A673 (cell line): Measurements from ENCODE around the gene PTK7. TPM values are rescaled to one million over a fixed set of nuclear protein-coding genes. Genes with fewer than 3 reads are reported as not detected.
"Not testable (repeated sequence)": the region's sequence is repeated elsewhere in the genome, so short reads cannot be mapped to it uniquely, and the experiment has no call there.

Experiments
- BruUV-seq: library from RNA; stranded (reverse); fragments of 400-500 nt; replicated peaks from 2 replicates; lab custom pipeline; 2021; lab: Mats Ljungman, UMichigan
- CTCF ChIA-PET: fragments of 300-600 bp; sonication (Branson Sonifier 250); formaldehyde crosslinking; loops from one replicate; lab custom pipeline; 2022; ENCODE audit warnings: antibody characterized with exemption; lab: Charles Lee
- POLR2A ChIA-PET: fragments of 300-600 bp; sonication (Branson Sonifier 250); formaldehyde crosslinking; loops from one replicate; lab custom pipeline; 2022; ENCODE audit warnings: antibody characterized with exemption; ENCODE audit not compliant: low non-redundant PET; lab: Charles Lee
- DNase-seq: peaks from one replicate; pipeline ENCODE4 v3.0.0-alpha.2; 2015; ENCODE audit warnings: low spot score
- H3K27ac ChIP-seq: fragments of 200-600 bp; sonication (generic); 2 replicates; pipeline ENCODE4 v1.5.1; 2016; ENCODE audit warnings: mixed run types, low read depth, mild to moderate bottlenecking, mixed read lengths, antibody characterized with exemption, low read length; ENCODE audit not compliant: poor library complexity, severe bottlenecking
- H3K27me3 ChIP-seq: fragments of 200-600 bp; sonication (generic); replicated peaks from 2 replicates; pipeline ENCODE4 v1.6.1; 2017; ENCODE audit warnings: mixed run types, low read depth, mild to moderate bottlenecking, mixed read lengths, antibody characterized with exemption, low read length; ENCODE audit not compliant: insufficient read depth, poor library complexity
- H3K36me3 ChIP-seq: fragments of 200-600 bp; sonication (generic); 2 replicates; pipeline ENCODE4 v1.6.1; 2016; ENCODE audit warnings: mixed run types, mild to moderate bottlenecking, mixed read lengths, antibody characterized with exemption, low read length; ENCODE audit not compliant: insufficient read depth, poor library complexity, severe bottlenecking
- H3K4me1 ChIP-seq: fragments of 200-600 bp; sonication (generic); 2 replicates; pipeline ENCODE4 v1.6.1; 2017; ENCODE audit warnings: mixed run types, mild to moderate bottlenecking, mixed read lengths, antibody characterized with exemption, low read length; ENCODE audit not compliant: insufficient read depth, poor library complexity, severe bottlenecking
- H3K4me3 ChIP-seq: fragments of 200-600 bp; sonication (generic); 2 replicates; pipeline ENCODE4 v1.5.1; 2016; ENCODE audit warnings: low read depth, mixed run types, mild to moderate bottlenecking, mixed read lengths, low read length; ENCODE audit not compliant: poor library complexity, severe bottlenecking
- H3K9me3 ChIP-seq: fragments of 200-600 bp; sonication (generic); 2 replicates; pipeline ENCODE4 v1.6.1; 2016; ENCODE audit warnings: mixed run types, low read depth, mild to moderate bottlenecking, mixed read lengths, antibody characterized with exemption, low read length; ENCODE audit not compliant: poor library complexity, severe bottlenecking
- CTCF ChIP-seq: fragments of 300-800, 200-600 bp; sonication (generic); conservative IDR thresholded peaks from 2 replicates; pipeline ENCODE4 v1.5.1; 2017; ENCODE audit warnings: low read depth, mild to moderate bottlenecking, antibody characterized with exemption, low read length, moderate library complexity, mixed read lengths
- EZH2 ChIP-seq: fragments of 200-600 bp; sonication (generic); IDR thresholded peaks from 2 replicates; pipeline ENCODE4 v1.6.1; 2017; ENCODE audit warnings: borderline replicate concordance, low read depth, mild to moderate bottlenecking, mixed read lengths, antibody characterized with exemption, low read length; ENCODE audit not compliant: poor library complexity, severe bottlenecking
- intact Hi-C: fragments of 100-400 bp; cut with micrococcal nuclease; formaldehyde crosslinking; loops from one replicate; pipeline ENCODE4 v1.10.0; 2022; ENCODE audit not compliant: unreplicated experiment
- total RNA-seq: library from RNA; stranded (reverse); gene quantifications from 2 replicates; pipeline ENCODE4 v1.2.3, GENCODE V29; 2021

The PTK7 gene
- total RNA-seq, 1 experiment from 2014 or later: 84.5 TPM

DNA sequence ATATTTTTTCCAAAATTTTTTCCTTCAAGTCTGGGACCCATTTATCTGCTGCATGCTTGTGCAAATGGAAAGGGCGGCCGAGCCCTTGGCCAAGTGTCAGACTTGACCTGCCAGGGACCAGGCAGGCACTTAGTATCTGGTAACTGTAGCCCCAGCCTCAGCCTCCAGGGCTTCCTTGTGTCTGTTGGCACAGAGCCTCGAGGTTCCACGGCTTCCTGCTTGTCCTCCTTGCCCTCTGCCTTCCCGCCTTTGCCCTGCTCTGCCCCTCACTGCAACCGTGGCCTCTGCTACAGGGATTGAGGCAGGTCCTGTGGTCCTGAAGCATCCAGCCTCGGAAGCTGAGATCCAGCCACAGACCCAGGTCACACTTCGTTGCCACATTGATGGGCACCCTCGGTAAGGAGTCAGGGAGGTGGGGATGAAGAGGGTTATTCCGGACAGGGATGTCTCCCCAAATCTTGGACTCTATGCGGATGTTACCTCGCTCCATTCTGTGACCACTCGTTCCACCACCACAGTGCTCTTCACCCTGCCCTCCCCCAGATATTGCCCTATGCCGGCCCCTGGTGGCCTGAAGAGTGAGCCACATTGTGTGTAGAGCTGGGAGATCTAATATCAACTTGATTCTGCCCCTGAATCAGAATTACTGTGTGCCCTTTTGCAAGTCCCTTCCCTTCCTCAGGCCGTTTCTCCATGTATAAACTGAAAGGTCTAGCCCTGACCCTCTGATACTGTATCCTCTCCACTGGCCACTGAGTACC is 53.5 kb downstream of the PTK7 start:
- TF ChIP-seq EZH2 (no peak), CTCF (peak; percentile 39)
- intact Hi-C loops: no loop called here
- POLR2A ChIA-PET: no interaction called here
- no TSS peak for BruUV-seq
- Histone ChIP-seq H3K4me1 (no peaks in the 10 kb centered on the region), H3K9me3 (no peaks in the 10 kb centered on the region), H3K4me3 (no peak overlapping the region), H3K27me3 (no peaks in the 10 kb centered on the region), H3K36me3 (peaks cover 5% of the 10 kb centered on the region), H3K27ac (no peak overlapping the region)
- peak; percentile 36 for DNase-seq
- CTCF ChIA-PET: no interaction called here

- no peak for DNase-seq
- TF ChIP-seq EZH2 (no peak), CTCF (no peak)
- H3K4me3 ChIP-seq: no peak overlapping the region
- no peaks in the 10 kb centered on the region for H3K9me3 ChIP-seq
- ChIA-PET CTCF (no interaction called here), POLR2A (no interaction called here)
- H3K4me1 ChIP-seq: no peaks in the 10 kb centered on the region
- H3K27me3 ChIP-seq: no peaks in the 10 kb centered on the region
- intact Hi-C loops: no loop called here
- BruUV-seq: no TSS peak
- H3K27ac ChIP-seq: no peak overlapping the region
- peaks cover 5% of the 10 kb centered on the region for H3K36me3 ChIP-seq
These were observed 54.3 kb downstream of the PTK7 start for GRCh38 chr6:43130429-43130828.

DNA sequence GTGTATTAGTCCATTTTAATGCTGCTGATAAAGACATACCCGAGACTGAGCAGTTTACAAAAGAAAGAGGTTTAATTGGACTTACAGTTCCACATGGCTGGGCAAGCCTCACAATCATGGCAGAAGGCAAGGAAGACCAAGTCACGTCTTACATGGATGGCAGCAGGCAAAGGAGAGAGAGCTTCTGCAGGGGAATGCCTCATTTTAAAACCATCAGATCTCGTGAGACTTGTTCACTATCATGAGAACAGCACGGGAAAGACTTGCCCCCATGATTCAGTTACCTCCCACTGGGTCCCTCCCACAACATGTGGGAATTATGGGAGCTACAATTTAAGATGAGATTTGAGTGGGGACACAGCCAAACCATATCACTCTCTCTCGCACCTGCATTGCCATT is 55.3 kb downstream of the PTK7 start:
- POLR2A ChIA-PET, DNase-seq, H3K36me3 ChIP-seq, H3K27ac ChIP-seq, intact Hi-C loops, H3K4me3 ChIP-seq, H3K4me1 ChIP-seq, H3K27me3 ChIP-seq, H3K9me3 ChIP-seq, BruUV-seq: not testable (repeated sequence)
- CTCF ChIA-PET: interaction anchor here (0.7 kb wide), 1 partner anchor 1697 kb away, joined by 3 read pairs; no protein-coding TSS in a partner anchor

DNA sequence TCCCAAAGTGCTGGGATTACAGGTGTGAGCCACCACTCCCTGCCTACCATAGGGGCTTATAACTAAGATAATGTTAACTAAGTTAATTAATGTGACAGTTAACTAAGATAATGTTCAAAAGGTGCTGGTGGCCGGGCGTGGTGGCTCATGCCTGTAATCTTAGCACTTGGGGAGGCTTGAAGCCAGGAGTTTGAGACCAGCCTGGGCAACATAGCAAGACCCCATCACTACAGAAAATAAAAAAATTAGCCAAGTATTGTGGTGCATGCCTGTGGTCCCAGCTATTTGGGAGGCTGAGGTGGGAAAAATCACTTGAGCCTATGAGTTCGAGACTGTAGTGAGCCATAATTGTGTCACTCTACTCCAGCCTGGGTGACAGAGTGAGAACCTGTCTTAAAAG is 62.2 kb downstream of the PTK7 start:
- intact Hi-C loops: no loop called here

More for the DNA sequence above, 62.2 kb downstream of the PTK7 start:
- ChIA-PET CTCF (no interaction called here), POLR2A (no interaction called here)
- no peaks in the 10 kb centered on the region for H3K27me3 ChIP-seq
- H3K36me3 ChIP-seq: no peaks in the 10 kb centered on the region
- no TSS peak for BruUV-seq
- H3K4me1 ChIP-seq: peaks cover 5% of the 10 kb centered on the region
- DNase-seq: no peak
- no peak overlapping the region for H3K4me3 ChIP-seq
- no peak overlapping the region for H3K27ac ChIP-seq
- no peaks in the 10 kb centered on the region for H3K9me3 ChIP-seq
- TF ChIP-seq CTCF: no peak
- TF ChIP-seq EZH2: no peak
